Caco-2 (cell line): ENCODE measurements around the gene PPP4R4. TPM values are rescaled to one million over a fixed set of nuclear protein-coding genes. Genes with fewer than 3 reads are reported as not detected.

Source experiments
- BruUV-seq: library from RNA; stranded (reverse); fragments of 400-500 nt; replicated peaks from 2 replicates; lab custom pipeline; 2021; lab: Mats Ljungman, UMichigan
- CTCF ChIA-PET: fragments of 300-600 bp; sonication (Branson Sonifier 250); formaldehyde crosslinking; loops from one replicate; lab custom pipeline; 2022; ENCODE audit warnings: antibody characterized with exemption; lab: Charles Lee
- POLR2A ChIA-PET: fragments of 300-600 bp; sonication (Branson Sonifier 250); formaldehyde crosslinking; loops from one replicate; lab custom pipeline; 2022; ENCODE audit warnings: antibody characterized with exemption; lab: Charles Lee
- DNase-seq, 2 experiments: peaks; one replicate each; pipeline versions ENCODE4 v3.0.0 to v3.0.0-alpha.2; 2020 to 2022
- H3K27me3 ChIP-seq: replicated peaks from 2 replicates; pipeline ENCODE4 v1.6.0; 2011; ENCODE audit warnings: low read length; ENCODE audit not compliant: control insufficient read depth, insufficient read depth
- H3K36me3 ChIP-seq: 2 replicates; pipeline ENCODE4 v1.5.1; 2011; ENCODE audit warnings: low read length; ENCODE audit not compliant: control insufficient read depth, insufficient read depth
- H3K4me1 ChIP-seq: fragments of 250-450 bp; sonication (Bioruptor Pico); 2 replicates; pipeline ENCODE4 v1.5.1; 2020; ENCODE audit warnings: mild to moderate bottlenecking
- H3K4me3 ChIP-seq: 2 replicates; pipeline ENCODE4 v1.5.1; 2011; ENCODE audit warnings: low read depth, mild to moderate bottlenecking, control low read depth, low read length
- H3K9me3 ChIP-seq: fragments of 250-450 bp; sonication (Bioruptor Pico); 2 replicates; pipeline ENCODE4 v1.5.1; 2020; ENCODE audit warnings: mild to moderate bottlenecking, moderate library complexity
- H3K27ac Mint-ChIP-seq: one replicate; pipeline ENCODE4 v1.8.0; 2022; ENCODE audit warnings: mixed read lengths; ENCODE audit not compliant: unreplicated experiment
- H3K27me3 Mint-ChIP-seq: one replicate; pipeline ENCODE4 v1.8.0; 2022; ENCODE audit warnings: mixed read lengths; ENCODE audit not compliant: insufficient read depth, unreplicated experiment
- H3K36me3 Mint-ChIP-seq: one replicate; pipeline ENCODE4 v1.8.0; 2022; ENCODE audit warnings: mild to moderate bottlenecking, mixed read lengths; ENCODE audit not compliant: insufficient read depth, unreplicated experiment
- H3K4me1 Mint-ChIP-seq: one replicate; pipeline ENCODE4 v1.8.0; 2022; ENCODE audit warnings: low read depth, mixed read lengths; ENCODE audit not compliant: unreplicated experiment
- H3K4me3 Mint-ChIP-seq: one replicate; pipeline ENCODE4 v1.8.0; 2022; ENCODE audit warnings: mild to moderate bottlenecking, moderate library complexity, mixed read lengths; ENCODE audit not compliant: unreplicated experiment
- H3K9me3 Mint-ChIP-seq: one replicate; pipeline ENCODE4 v1.8.0; 2022; ENCODE audit warnings: mixed read lengths; ENCODE audit not compliant: unreplicated experiment
- CTCF ChIP-seq, 2 experiments: fragments of 200-600 bp in 1 of 2; IDR thresholded peaks; 1 replicate in 1 of 2; 2 replicates in 1 of 2; pipeline versions ENCODE4 v1.5.1 to v1.8.0; 2011 to 2022; ENCODE audit warnings: antibody characterized with exemption in 1 of 2, control low read depth in 1 of 2, inconsistent platforms in 1 of 2, low read depth in 1 of 2, low read length in 1 of 2, mild to moderate bottlenecking in 1 of 2, moderate library complexity in 1 of 2; ENCODE audit not compliant: insufficient read depth in 1 of 2, severe bottlenecking in 1 of 2, unreplicated experiment in 1 of 2
- intact Hi-C: fragments of 100-400 bp; cut with micrococcal nuclease; formaldehyde crosslinking; loops from one replicate; pipeline ENCODE4 v1.10.0; 2022; ENCODE audit not compliant: unreplicated experiment
- total RNA-seq: library from RNA; stranded (reverse); gene quantifications from 2 replicates; pipeline ENCODE4 v1.2.3, GENCODE V29; 2022

PPP4R4 gene
- total RNA-seq, 1 experiment from 2014 or later = 0.20 TPM

DNA sequence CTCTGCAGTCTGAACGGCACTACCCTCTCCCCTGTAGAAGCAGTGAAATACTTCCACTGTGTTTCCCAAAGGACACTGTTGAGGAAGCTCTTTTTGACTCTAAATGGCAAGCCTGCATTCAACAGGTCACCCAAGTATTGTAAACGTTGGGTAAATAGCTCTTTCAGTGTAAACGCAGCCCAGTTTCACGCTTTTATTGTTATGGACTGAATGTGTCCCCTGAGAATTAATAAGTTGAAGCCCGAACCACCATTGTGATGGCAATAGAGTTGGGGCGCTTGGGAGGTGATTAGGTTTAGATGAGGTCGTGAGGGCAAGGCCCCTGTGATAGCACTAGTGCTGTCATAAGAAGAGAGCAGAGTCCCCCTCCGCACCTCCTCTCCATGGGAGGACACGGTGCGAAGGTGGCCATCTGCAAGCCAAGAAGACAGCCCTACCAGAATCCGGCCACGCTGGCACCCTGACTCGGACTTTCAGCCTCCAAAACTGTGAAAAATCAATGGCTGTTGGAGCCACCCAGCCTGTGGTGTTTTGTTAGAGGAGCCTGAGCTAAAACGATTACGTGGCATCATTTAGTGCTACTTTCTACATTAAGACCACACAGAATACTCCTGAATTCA, 117.9 kb downstream of the PPP4R4 start:
- Histone ChIP-seq H3K27me3 (no peaks in the 10 kb centered on the region), H3K4me1 (peaks cover 36% of the 10 kb centered on the region), H3K4me3 (no peak overlapping the region; the same call in 1 of the 2 replicates), H3K9me3 (no peaks in the 10 kb centered on the region), H3K36me3 (peaks cover 3% of the 10 kb centered on the region)
- no peaks in the 10 kb centered on the region for H3K36me3 Mint-ChIP-seq
- no peak for DNase-seq
- peak overlapping the region; percentile 81 for H3K27ac Mint-ChIP-seq
- no peaks in the 10 kb centered on the region for H3K27me3 Mint-ChIP-seq
- BruUV-seq = no TSS peak
- no peaks in the 10 kb centered on the region for H3K9me3 Mint-ChIP-seq
- intact Hi-C loops = loop anchor here (2.0 kb wide), 1 partner anchor 49 kb away; no protein-coding TSS in a partner anchor
- POLR2A ChIA-PET = no interaction called here
- no peak overlapping the region for H3K4me3 Mint-ChIP-seq
- H3K4me1 Mint-ChIP-seq = peaks cover 9% of the 10 kb centered on the region
- CTCF ChIA-PET = interaction anchor here (0.6 to 1.2 kb wide), 2 partner anchors 194 to 1048 kb away, joined by 3 to 4 read pairs; no protein-coding TSS in a partner anchor
- TF ChIP-seq CTCF (IDR thresholded peaks at IDR 0.05; ENCODE audit: insufficient read depth in 1 of 2, low read depth in 1 of 2, low read length in 1 of 2, severe bottlenecking in 1 of 2, unreplicated experiment in 1 of 2) = no peak

- H3K4me3 Mint-ChIP-seq = peak overlapping the region; percentile 65
- CTCF ChIA-PET = interaction anchor here (0.6 to 1.2 kb wide), 3 partner anchors 193 to 1047 kb away, joined by 3 to 4 read pairs (median 3); no protein-coding TSS in a partner anchor
- DNase-seq = no peak
Measured at GRCh38 chr14:94292526-94292871, 118.4 kb downstream of the PPP4R4 start.

More at GRCh38 chr14:94292526-94292871, 118.4 kb downstream of the PPP4R4 start:
- Mint-ChIP-seq H3K27ac (peak overlapping the region; percentile 81), H3K9me3 (no peaks in the 10 kb centered on the region), H3K27me3 (no peaks in the 10 kb centered on the region), H3K36me3 (no peaks in the 10 kb centered on the region), H3K4me1 (peaks cover 9% of the 10 kb centered on the region)
- peaks cover 3% of the 10 kb centered on the region for H3K36me3 ChIP-seq
- TSS peak; percentile 38 for BruUV-seq
- H3K4me1 ChIP-seq = peaks cover 41% of the 10 kb centered on the region
- no peaks in the 10 kb centered on the region for H3K27me3 ChIP-seq
- POLR2A ChIA-PET = no interaction called here
- no peak for TF ChIP-seq CTCF (IDR thresholded peaks at IDR 0.05; ENCODE audit: insufficient read depth in 1 of 2, low read depth in 1 of 2, low read length in 1 of 2, severe bottlenecking in 1 of 2, unreplicated experiment in 1 of 2)
- intact Hi-C loops = loop anchor here (2.0 kb wide), 1 partner anchor 48 kb away; no protein-coding TSS in a partner anchor
- H3K4me3 ChIP-seq = peak overlapping the region; percentile 26
- no peaks in the 10 kb centered on the region for H3K9me3 ChIP-seq
